DMS153 (cell line): ENCODE data around the gene COPG2.

Source experiments
- DNase-seq: peaks from one replicate; lab custom pipeline; 2025; lab: John Stamatoyannopoulos, UW

The COPG2 gene

GRCh38 chr7:130500463-130500862 is 168.1 kb downstream of the COPG2 start:
- DNase-seq, result no peak

GRCh38 chr7:130494431-130494858 is 174.1 kb downstream of the COPG2 start:
- DNase-seq, result no peak

- DNase-seq, result no peak
Measured at GRCh38 chr7:130493275-130493873, 175.2 kb downstream of the COPG2 start.

- no peak for DNase-seq
Measured at GRCh38 chr7:130492523-130493274, 175.8 kb downstream of the COPG2 start.

- no peak for DNase-seq
Measured at GRCh38 chr7:130491841-130492522, 176.6 kb downstream of the COPG2 start, which contains the start of gene MEST. MEST (plus strand) TSS chr7:130492085; CDS start chr7:130492314, 229 bp downstream.

GRCh38 chr7:130490888-130491804 is 177.4 kb downstream of the COPG2 start:
- DNase-seq, result peak; percentile 23

GRCh38 chr7:130490311-130490791 is 178.2 kb downstream of the COPG2 start:
- DNase-seq, result no peak

- DNase-seq, result no peak
Measured at GRCh38 chr7:130489140-130489983, 179.2 kb downstream of the COPG2 start.

GRCh38 chr7:130488392-130489139 is 180.0 kb downstream of the COPG2 start:
- no peak for DNase-seq

GRCh38 chr7:130486954-130487436 is 181.6 kb downstream of the COPG2 start:
- DNase-seq, result no peak

- peak; percentile 86 for DNase-seq
Measured at GRCh38 chr7:130486114-130486953, 182.2 kb downstream of the COPG2 start.

- no peak for DNase-seq
Measured at GRCh38 chr7:130485734-130486113, 182.8 kb downstream of the COPG2 start.

- DNase-seq, result no peak
Measured at GRCh38 chr7:130483031-130483430, 185.5 kb downstream of the COPG2 start.

- no peak for DNase-seq
Measured at GRCh38 chr7:130481898-130482297, 186.7 kb downstream of the COPG2 start.

GRCh38 chr7:130479716-130480400 is 188.7 kb downstream of the COPG2 start:
- DNase-seq, result no peak

GRCh38 chr7:130478991-130479390 is 189.6 kb downstream of the COPG2 start:
- no peak for DNase-seq

GRCh38 chr7:130476297-130477150 is 192.0 kb downstream of the COPG2 start:
- no peak for DNase-seq
